Ascending aorta (tissue), 2 donors: ENCODE results near the gene APOLD1. TPM values are rescaled to one million over a fixed set of nuclear protein-coding genes. Genes with fewer than 3 reads are reported as not detected.

ENCODE experiments used
- DNase-seq, 2 donors: peaks; one replicate each; pipeline ENCODE4 v3.0.0-alpha.2; 2019; ENCODE audit warnings: low spot score in 2 of 2
- H3K27ac ChIP-seq, 2 donors: fragments of 200-600 bp; sonication (generic); one replicate each; pipeline ENCODE4 v1.5.1; 2016 to 2017; ENCODE audit warnings: mild to moderate bottlenecking in 1 of 2
- H3K27me3 ChIP-seq: fragments of 200-600 bp; sonication (generic); one replicate; pipeline ENCODE4 v1.5.1; 2017
- H3K36me3 ChIP-seq, 2 donors: fragments of 200-600 bp; sonication (generic); one replicate each; pipeline ENCODE4 v1.5.1; 2016
- H3K4me1 ChIP-seq, 2 donors: fragments of 200-600 bp; sonication (generic); one replicate each; pipeline ENCODE4 v1.5.1; 2016 to 2017; ENCODE audit warnings: mild to moderate bottlenecking in 1 of 2
- H3K4me3 ChIP-seq, 2 donors: fragments of 200-600 bp; sonication (generic); one replicate each; pipeline ENCODE4 v1.5.1; 2016 to 2017; ENCODE audit warnings: mild to moderate bottlenecking in 1 of 2
- H3K9me3 ChIP-seq, 2 donors: fragments of 200-600 bp; sonication (generic); one replicate each; pipeline ENCODE4 v1.5.1; 2016
- intact Hi-C: fragments of 100-400 bp; cut with DNase I; formaldehyde crosslinking; loops from one replicate; pipeline ENCODE4 v1.15.1; 2023
- total RNA-seq: library from RNA; depleted of rRNA; stranded (reverse); fragments of >200 nt; gene quantifications from one replicate; pipeline ENCODE4 v1.1.0, GENCODE V29; 2016
- TF ChIP-seq, protein P1 (sequence below), 3 experiments: fragments of 200-600 bp in 2 of 3; fragments of 450-650 bp in 1 of 3; sonication (generic) in 2 of 3; IDR thresholded peaks; one replicate each; pipeline ENCODE4 v1.5.1; 2016 to 2019; ENCODE audit warnings: antibody characterized with exemption in 3 of 3, mild to moderate bottlenecking in 1 of 3, moderate library complexity in 1 of 3

The APOLD1 gene
- total RNA-seq, 1 donor from 2014 or later: 189 TPM

DNA sequence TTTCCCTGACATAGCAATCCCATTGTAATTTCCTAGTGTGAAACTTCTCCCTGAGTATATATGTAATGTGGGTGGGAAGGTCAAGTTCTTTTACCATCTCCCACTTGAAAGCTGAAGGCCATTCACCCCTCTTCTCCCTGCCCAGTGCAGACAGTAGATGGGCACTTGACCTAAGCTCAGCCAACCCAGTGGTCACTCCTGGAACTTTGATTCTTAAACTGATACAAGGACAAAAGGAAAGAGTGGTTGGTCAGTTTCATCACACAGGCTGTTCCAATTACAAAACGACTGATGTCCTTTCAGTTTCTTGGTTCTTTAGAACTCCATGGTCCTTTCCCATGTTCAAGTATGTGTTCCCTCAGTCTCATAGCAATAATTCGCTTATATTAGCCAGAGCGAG, 8.4 kb upstream of the APOLD1 start:
- Histone ChIP-seq H3K9me3 (no peaks in the 10 kb centered on the region), H3K4me1 (no peaks in the 10 kb centered on the region), H3K27me3 (no peaks in the 10 kb centered on the region), H3K4me3 (no peak overlapping the region), H3K36me3 (no peaks in the 10 kb centered on the region), H3K27ac (no peak overlapping the region)
- intact Hi-C loops: no loop called here
- TF ChIP-seq, protein P1, sequence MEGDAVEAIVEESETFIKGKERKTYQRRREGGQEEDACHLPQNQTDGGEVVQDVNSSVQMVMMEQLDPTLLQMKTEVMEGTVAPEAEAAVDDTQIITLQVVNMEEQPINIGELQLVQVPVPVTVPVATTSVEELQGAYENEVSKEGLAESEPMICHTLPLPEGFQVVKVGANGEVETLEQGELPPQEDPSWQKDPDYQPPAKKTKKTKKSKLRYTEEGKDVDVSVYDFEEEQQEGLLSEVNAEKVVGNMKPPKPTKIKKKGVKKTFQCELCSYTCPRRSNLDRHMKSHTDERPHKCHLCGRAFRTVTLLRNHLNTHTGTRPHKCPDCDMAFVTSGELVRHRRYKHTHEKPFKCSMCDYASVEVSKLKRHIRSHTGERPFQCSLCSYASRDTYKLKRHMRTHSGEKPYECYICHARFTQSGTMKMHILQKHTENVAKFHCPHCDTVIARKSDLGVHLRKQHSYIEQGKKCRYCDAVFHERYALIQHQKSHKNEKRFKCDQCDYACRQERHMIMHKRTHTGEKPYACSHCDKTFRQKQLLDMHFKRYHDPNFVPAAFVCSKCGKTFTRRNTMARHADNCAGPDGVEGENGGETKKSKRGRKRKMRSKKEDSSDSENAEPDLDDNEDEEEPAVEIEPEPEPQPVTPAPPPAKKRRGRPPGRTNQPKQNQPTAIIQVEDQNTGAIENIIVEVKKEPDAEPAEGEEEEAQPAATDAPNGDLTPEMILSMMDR (IDR thresholded peaks at IDR 0.05): no peak
- DNase-seq: no peak

DNA sequence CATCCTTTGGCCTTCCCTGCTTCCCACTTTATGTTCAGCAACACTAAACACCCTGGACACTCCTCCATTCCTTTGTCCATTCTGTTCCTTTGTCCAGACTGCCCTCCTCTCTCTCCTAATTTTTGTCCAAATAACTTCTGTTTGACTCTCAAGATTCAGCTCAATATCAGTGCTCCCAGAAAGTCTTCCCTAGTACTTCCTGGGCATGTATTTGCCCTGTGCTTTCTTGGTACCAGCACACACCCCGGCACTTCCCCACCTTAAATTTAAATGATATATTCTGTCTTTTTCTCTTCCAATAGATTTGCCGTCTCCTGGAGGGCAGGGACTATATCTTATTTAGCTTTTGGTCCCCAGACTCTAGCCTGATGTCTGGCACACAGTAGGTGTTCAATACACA, 6.5 kb upstream of the APOLD1 start:
- Histone ChIP-seq H3K27me3 (no peaks in the 10 kb centered on the region), H3K27ac (no peak overlapping the region), H3K9me3 (no peaks in the 10 kb centered on the region), H3K4me3 (no peak overlapping the region), H3K36me3 (no peaks in the 10 kb centered on the region), H3K4me1 (no peaks in the 10 kb centered on the region)
- intact Hi-C loops: no loop called here
- TF ChIP-seq, protein P1 (IDR thresholded peaks at IDR 0.05): no peak
- DNase-seq: no peak

DNA sequence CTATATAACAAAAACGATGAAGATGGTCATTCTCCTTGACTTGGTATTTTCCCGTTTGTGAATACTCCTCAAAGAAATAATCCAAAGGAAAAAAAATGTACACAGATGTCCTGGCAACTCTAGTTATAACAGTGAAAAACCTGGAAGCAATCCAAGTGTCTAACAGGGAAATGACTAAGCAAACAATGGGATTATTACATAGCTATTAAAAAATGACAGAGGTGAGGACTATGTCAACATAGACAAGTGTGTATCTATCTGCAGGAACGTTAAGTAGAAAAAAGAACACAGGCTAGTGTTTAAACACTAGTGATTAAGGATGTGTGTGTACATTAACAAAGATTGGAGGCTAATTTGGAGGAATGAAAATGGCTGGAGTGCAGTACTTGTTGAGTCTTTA, 5.9 kb upstream of the APOLD1 start:
- Histone ChIP-seq H3K27ac (no peak overlapping the region), H3K27me3 (no peaks in the 10 kb centered on the region), H3K4me1 (no peaks in the 10 kb centered on the region), H3K36me3 (no peaks in the 10 kb centered on the region), H3K9me3 (no peaks in the 10 kb centered on the region), H3K4me3 (no peak overlapping the region)
- TF ChIP-seq, protein P1 (IDR thresholded peaks at IDR 0.05): no peak
- intact Hi-C loops: no loop called here
- DNase-seq: no peak

GRCh38 chr12:12784116-12784515, 1.3 kb upstream of the APOLD1 start:
- H3K36me3 ChIP-seq: no peaks in the 10 kb centered on the region
- no peaks in the 10 kb centered on the region for H3K9me3 ChIP-seq
- H3K4me3 ChIP-seq: no peak overlapping the region
- H3K4me1 ChIP-seq: peaks cover 3 to 11% of the 10 kb centered on the region in 2 donors
- intact Hi-C loops: loop anchor here (10.0 kb wide), 1 partner anchor 431 kb away; no protein-coding TSS in a partner anchor
- no peaks in the 10 kb centered on the region for H3K27me3 ChIP-seq
- no peak for DNase-seq
- TF ChIP-seq, protein P1 (IDR thresholded peaks at IDR 0.05): no peak
- H3K27ac ChIP-seq: peak overlapping the region in 1 of 2 donors; percentile 84

GRCh38 chr12:12786351-12786705, 869 bp downstream of the APOLD1 start:
- H3K9me3 ChIP-seq: no peaks in the 10 kb centered on the region
- peaks cover 3 to 11% of the 10 kb centered on the region in 2 donors for H3K4me1 ChIP-seq
- no peaks in the 10 kb centered on the region for H3K27me3 ChIP-seq
- intact Hi-C loops: loop anchor here (5.0 to 10.0 kb wide), 5 partner anchors 59 to 428 kb away; no protein-coding TSS in a partner anchor
- H3K27ac ChIP-seq: peak overlapping the region; percentile 84 to 90
- TF ChIP-seq, protein P1 (IDR thresholded peaks at IDR 0.05): no peak
- H3K36me3 ChIP-seq: no peaks in the 10 kb centered on the region
- no peak for DNase-seq
- peak overlapping the region; percentile 55 to 74 for H3K4me3 ChIP-seq
